GM12872 (cell line): ENCODE measurements around the gene CDT1.

Source experiments
- CTCF ChIP-seq: IDR thresholded peaks from 3 replicates; pipeline ENCODE4 v1.5.1; 2011; ENCODE audit warnings: low read depth, mild to moderate bottlenecking, low read length, moderate library complexity; ENCODE audit not compliant: insufficient read depth

Gene CDT1

DNA sequence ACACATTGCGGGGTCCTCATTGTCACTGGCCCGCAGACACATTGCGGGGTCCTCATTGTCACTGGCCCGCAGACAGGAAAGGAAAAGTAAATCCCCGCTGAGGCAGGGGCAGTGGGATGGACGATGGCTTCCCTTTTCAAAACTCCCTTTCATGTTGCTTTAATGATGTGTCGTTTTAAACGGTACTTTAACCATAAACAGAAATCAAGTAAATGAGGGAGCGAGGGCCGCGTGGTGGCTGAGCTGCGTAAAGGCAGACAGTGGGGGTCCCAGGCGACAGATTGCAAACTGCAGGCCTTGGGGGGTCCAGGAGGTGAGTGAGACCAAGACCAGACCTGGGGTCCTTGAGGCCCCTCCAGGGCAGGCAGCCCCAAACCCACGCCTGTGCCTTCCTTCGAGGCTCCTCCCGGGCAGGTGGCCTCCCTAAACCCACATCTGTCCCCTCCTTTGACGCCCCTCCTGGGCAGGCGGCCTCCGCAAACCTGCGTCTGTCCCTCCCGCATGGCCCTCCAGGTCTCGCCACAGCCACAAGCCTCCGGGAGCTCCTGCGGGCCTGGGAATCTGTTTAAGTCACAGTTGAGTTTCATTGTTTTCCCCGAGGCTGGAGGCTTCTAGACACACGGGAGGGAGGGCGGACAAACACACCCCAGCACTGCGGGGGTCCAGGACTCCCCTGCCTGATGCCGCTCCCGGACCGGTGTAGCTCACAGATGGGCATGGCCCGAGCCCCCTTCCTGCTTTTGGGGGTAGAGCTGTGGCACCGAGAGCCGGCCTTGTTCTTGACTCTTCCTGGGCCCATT lies 25.9 kb upstream of the CDT1 start:
- TF ChIP-seq CTCF, result no peak

- TF ChIP-seq CTCF, result no peak
Measured at GRCh38 chr16:88778271-88778525, 25.4 kb upstream of the CDT1 start.

DNA sequence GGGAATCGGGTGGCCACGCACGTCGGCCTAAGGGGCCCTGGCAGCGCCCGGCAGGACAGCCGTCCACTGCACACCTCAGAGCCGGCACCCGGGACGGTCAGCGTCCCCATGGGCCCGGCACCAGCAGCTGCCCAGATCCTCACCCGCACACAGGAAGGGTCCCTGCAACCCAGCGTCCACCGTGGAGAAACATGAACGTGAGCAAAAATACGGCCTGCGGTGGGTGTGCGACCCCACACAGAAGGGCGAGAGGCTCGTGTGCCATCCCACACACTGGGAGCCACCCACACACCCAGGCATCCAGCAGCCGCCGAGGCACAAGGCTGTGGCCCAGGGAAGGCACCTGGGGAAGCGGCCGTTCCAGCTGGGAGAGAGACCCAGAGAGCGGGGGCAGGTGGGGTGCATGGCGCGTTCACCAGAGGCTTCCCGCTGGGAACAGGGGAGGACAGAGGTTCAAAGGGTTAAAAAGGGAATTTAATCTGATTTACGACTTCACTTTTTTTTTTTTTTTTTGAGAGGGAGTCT lies 25.0 kb upstream of the CDT1 start:
- TF ChIP-seq CTCF, result no peak

DNA sequence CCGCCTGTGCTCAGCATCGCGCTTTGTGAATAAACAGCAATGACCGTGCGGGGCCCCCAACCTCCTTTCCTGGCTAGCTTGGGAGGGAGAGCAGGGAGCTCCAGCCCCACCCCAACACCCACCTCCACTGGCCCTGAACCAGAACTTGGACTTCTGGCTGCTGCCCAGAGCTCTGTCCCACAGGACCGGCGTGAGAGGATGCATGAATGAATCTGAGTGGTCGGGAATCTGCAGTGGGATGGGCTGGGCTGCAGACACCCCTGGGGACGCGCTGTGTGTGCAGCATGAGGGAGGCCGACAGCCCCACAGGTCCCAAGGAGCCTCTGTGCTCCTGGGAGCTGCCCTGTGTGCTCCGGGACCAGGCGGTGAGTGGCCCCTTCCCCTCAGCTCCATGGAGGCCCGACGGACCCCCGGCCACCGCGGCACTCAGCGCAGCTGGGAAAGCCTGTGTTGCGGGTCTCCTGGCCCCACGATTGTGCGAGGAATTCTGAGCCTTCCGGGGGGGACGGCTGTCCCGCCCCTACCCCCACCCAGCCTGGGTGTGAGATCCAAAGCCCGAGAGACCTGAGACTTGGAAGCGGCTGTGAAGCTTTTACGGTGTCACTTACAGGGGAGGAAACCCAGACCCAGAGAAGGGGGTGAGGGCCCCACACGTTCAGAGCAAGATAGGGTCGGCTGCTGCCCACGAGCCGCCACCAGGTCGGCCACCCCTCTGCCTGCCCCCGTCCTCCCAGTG lies 24.0 kb upstream of the CDT1 start:
- TF ChIP-seq CTCF, result no peak

- TF ChIP-seq CTCF, result no peak
Measured at GRCh38 chr16:88780142-88781062, 23.2 kb upstream of the CDT1 start.

- no peak for TF ChIP-seq CTCF
Measured at GRCh38 chr16:88781140-88782077, 22.2 kb upstream of the CDT1 start.
